HFF-Myc (cell line): Measurements from ENCODE around the gene PXMP4.

ENCODE experiments used
- DNase-seq: peaks from one replicate; pipeline ENCODE4 v3.0.0-alpha.2; 2011; ENCODE audit warnings: low read depth; ENCODE audit errors: extremely low read depth
- H3K4me3 ChIP-seq: replicated peaks from 2 replicates; pipeline ENCODE4 v1.5.1; 2011; ENCODE audit warnings: low read depth, mild to moderate bottlenecking, control low read depth, low read length
- TF ChIP-seq, protein P1 (sequence below): IDR thresholded peaks from 2 replicates; pipeline ENCODE4 v1.5.1; 2012; ENCODE audit warnings: mild to moderate bottlenecking, low read depth, low read length, control low read depth; ENCODE audit errors: missing control alignments

PXMP4 gene

GRCh38 chr20:33663161-33664084, 56.7 kb downstream of the PXMP4 start:
- TF ChIP-seq, protein P1, sequence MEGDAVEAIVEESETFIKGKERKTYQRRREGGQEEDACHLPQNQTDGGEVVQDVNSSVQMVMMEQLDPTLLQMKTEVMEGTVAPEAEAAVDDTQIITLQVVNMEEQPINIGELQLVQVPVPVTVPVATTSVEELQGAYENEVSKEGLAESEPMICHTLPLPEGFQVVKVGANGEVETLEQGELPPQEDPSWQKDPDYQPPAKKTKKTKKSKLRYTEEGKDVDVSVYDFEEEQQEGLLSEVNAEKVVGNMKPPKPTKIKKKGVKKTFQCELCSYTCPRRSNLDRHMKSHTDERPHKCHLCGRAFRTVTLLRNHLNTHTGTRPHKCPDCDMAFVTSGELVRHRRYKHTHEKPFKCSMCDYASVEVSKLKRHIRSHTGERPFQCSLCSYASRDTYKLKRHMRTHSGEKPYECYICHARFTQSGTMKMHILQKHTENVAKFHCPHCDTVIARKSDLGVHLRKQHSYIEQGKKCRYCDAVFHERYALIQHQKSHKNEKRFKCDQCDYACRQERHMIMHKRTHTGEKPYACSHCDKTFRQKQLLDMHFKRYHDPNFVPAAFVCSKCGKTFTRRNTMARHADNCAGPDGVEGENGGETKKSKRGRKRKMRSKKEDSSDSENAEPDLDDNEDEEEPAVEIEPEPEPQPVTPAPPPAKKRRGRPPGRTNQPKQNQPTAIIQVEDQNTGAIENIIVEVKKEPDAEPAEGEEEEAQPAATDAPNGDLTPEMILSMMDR = no peak
- DNase-seq = no peak
- peak overlapping the region; percentile 63 for H3K4me3 ChIP-seq

- H3K4me3 ChIP-seq = peak within 1 kb of the TSS; percentile 63
- no peak for DNase-seq
- TF ChIP-seq, protein P1 = no peak
Observed at GRCh38 chr20:33662172-33662571, 57.9 kb downstream of the PXMP4 start, which contains the start of gene C20orf144. Gene C20orf144, plus strand, starts transcription at chr20:33662327. Its CDS starts 19 bp downstream, at chr20:33662346.

DNA sequence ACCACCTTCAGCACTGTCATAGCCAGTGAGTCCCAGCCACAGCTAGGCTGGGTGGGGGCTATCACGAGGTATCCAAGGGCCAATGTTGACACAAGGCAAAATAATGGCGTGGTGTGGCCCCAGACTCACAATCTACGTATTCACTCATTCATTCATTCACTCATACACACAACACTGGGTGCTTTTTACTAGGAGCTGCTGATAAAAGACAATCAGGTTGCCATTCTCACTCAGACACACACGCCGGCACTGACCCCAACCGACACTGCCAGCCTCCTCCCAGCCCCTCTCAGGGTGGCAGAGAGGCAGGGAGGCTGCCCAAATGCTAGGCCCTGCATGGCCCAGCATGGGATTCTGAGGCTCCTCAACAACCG, 59.4 kb downstream of the PXMP4 start:
- no peak for DNase-seq
- H3K4me3 ChIP-seq = no peak overlapping the region
- TF ChIP-seq, protein P1 = no peak

DNA sequence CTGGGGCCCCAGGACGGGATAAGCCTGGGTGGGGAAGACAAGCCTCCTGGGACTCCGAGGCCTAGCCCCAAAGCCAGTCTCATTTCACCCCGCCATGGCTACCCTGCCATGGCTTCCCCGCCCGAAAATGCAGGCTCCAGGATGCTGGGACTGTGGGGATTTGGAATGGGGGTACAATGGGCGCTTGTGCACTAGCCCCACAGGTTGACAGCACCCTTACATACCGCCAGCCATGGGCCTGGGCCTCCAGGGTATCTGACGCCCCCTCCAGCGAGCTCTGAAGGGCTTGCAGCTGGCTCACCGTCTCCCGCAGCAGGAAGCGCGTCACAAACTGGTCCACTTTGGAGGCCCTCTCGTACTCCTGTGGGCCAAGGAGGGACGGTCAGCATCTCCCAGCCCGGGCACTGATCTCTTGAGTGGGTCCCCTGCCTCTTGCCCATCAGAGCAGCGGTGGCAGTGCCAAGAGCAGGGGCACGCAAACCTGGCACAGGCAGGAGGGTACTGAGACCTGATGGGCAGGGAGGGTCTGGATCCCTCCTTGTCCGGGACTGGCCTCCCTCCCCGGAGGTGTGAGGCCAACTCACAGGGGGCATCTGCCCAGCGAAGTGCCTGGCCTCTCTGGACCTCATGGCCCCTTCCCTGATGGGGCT, 60.0 kb downstream of the PXMP4 start:
- no peak overlapping the region for H3K4me3 ChIP-seq
- TF ChIP-seq, protein P1 = no peak
- no peak for DNase-seq

- no peak overlapping the region for H3K4me3 ChIP-seq
- DNase-seq = no peak
- TF ChIP-seq, protein P1 = no peak
Observed at GRCh38 chr20:33659341-33660034, 60.6 kb downstream of the PXMP4 start.

DNA sequence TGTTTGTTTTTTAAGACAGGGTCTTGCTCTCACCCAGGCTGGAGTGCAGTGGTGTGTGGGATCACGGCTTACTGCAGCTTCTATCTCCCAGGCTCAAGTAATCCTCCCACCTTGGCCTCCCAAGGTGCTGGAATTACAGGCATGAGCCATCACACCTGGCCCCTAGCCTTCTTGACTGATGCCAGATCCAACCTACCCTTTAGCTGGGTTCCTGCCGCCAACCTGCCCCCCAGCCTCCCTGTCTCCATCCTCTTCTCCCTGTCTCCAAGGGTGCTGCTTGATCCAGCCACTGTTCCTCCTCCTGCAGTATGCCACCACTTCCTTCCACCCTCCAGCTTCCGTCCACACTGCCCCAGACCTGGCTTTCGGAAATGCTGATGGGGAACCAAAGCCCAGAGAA, 61.2 kb downstream of the PXMP4 start:
- TF ChIP-seq, protein P1 = no peak
- DNase-seq = no peak
- no peak overlapping the region for H3K4me3 ChIP-seq
